Left kidney (tissue), 8 donors: ENCODE measurements around the gene AGAP4. TPM values are rescaled to one million over a fixed set of nuclear protein-coding genes. Genes with fewer than 3 reads are reported as not detected.
"Not testable (repeated sequence)": the region's sequence is repeated elsewhere in the genome, so short reads cannot be mapped to it uniquely, and the experiment has no call there.

Source experiments
- DNase-seq: peaks from one replicate; pipeline ENCODE4 v3.0.0-alpha.2; 2013
- long read RNA-seq, 8 donors: transcript quantifications; one replicate each; lab custom pipeline, GENCODE V29; 2026
- polyA plus RNA-seq: library from polyadenylated mRNA; unstranded; fragments of 120-200 nt; gene quantifications from one replicate; pipeline ENCODE4 v1.2.1, GENCODE V29; 2013; ENCODE audit not compliant: insufficient read length

AGAP4 gene
- 55.4 TPM for polyA plus RNA-seq
- long read RNA-seq, donor 1, partial matches to known transcripts = 0 of 1 reads
- long read RNA-seq, donor 1, other reads (novel, unspliced or antisense) = 0 of 1 reads
- long read RNA-seq, donor 2, partial matches to known transcripts = 0 of 1 reads
- long read RNA-seq, donor 2, other reads (novel, unspliced or antisense) = 0 of 1 reads
- long read RNA-seq, donor 3, partial matches to known transcripts = 0 of 1 reads
- long read RNA-seq, donor 3, other reads (novel, unspliced or antisense) = 0 of 1 reads
- long read RNA-seq, donor 4 = 0 reads
- long read RNA-seq, donor 5 = 0 reads
- long read RNA-seq, donor 6 = 0 reads
- long read RNA-seq, donor 7 = 0 reads
- long read RNA-seq, donor 8 = 0 reads

DNA sequence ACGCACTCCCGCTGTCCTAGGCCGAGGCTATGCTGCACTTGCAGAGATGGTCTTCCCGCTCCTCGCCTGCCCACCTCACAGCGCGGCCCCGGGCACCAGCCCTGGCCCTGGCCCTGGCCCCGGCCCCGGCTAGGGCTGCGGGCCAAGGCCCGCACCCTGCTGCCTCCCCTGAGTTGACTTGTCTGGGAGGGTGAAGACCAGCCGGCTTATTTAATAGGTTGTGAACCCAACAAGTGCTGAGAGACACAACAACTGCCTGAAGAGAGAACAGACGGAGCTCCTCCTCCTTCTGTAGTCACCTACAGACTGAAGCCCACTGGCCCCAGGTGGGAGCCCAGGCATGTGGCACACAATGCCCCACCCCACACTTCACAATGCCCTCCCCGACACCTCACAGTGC is at the start of gene AGAP4:
AGAP4 (minus strand) TSS at position 101 of the 400 bp plus-strand sequence. CDS start 153 bp downstream, outside the sequence.
- DNase-seq = not testable (repeated sequence)

DNA sequence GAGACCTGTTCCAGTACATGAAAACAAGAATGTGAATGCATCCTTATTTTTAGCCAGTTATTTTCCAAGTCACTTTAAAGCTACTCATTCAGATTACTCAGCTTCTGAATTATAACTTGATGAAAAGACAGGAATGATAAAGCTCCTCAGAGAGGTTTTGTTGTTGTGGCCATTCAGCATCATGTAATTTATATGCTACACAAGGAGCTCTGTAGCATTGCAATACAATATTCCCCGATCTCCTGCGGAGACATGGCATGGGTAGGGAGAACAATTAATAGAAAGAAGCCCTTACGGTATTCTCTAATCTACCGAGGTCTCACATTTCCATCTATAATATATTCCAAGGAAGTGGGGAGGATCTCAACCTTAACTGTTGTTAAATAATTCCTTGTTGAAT is 43.4 kb upstream of the AGAP4 start:
- not testable (repeated sequence) for DNase-seq

DNA sequence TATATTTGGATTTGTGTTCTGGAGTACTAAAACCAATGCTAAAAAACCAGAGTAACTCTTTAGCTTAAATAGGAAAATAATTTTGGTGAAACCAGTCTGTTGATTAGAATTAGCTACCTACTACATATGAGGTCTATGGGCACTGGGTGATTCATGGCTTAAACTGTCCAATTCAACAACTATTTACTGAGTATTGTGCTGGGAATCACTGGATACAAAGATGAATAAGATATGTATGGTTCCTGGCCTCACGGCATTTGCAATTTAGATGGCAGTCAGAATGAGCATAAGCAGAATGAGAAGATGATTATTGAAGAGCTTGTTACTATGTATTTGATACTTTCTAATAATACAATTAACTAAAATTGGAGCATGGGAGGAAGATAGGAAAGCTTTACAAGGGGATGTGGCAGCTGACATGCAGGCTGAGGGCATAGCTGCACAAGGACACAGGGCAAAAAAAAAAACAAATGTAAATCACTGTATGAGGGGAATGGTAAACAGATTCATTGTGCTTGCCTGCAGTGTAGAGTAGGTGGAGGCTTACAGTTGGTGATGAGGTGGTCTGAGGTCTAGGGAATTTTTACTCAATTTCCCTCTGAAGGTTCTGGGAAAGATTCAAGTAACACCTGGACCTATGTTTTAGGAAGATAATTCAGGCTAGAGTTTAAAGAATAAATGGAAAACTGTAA is 42.4 kb upstream of the AGAP4 start:
- not testable (repeated sequence) for DNase-seq

DNA sequence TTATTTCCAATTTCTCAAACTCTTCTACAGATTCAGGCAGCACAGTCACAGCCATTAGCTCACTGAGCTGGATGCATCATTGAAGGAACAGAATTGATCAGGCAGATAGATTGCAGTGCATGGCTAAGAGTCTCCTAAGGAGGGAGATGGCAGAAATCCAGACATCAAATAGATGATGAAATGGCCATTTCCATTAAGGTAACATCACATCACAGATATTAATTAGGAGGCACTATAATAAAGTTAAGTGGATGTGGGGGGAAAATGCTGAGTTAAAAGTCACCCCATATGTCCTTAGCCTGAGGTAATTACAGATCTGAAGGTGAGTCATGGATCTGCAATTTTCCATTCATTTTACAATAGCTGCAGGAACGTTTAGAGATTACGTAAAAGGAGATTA is 35.6 kb upstream of the AGAP4 start:
- not testable (repeated sequence) for DNase-seq

DNA sequence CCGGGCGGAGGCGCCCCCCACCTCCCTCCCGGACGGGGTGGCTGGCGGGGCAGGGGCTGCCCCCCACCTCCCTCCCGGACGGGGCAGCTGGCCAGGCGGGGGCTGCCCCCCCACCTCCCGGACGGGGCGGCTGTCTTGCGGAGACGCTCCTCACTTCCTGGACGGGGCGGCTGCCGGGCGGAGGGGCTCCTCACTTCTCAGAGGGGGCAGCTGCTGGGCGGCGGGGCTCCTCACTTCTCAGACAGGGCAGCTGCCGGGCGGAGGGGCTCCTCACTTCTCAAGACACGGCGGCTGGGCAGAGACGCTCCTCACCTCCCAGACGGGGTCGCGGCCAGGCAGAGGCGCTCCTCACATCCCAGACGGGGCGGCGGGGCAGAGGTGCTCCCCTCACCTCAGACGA is 18.1 kb upstream of the AGAP4 start:
- DNase-seq = not testable (repeated sequence)

DNA sequence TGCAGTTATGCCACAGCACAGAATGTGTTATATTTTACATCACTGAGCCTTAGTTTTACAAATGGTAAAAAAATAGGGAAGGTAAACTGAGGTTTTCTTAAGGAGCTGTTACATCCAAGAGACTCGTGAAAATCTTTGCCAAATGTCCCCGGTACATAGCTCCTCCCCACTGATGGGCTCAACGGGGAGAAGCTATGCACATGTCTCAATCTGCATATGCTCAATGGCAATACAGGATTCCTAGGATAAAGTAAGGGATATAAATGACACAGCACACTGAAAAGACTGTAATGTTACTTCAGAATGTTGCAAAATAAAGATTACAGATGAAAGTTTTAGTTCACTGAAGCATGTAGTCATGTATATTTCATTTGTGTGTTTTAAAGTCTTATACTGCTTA is 17.0 kb upstream of the AGAP4 start:
- DNase-seq = not testable (repeated sequence)

DNA sequence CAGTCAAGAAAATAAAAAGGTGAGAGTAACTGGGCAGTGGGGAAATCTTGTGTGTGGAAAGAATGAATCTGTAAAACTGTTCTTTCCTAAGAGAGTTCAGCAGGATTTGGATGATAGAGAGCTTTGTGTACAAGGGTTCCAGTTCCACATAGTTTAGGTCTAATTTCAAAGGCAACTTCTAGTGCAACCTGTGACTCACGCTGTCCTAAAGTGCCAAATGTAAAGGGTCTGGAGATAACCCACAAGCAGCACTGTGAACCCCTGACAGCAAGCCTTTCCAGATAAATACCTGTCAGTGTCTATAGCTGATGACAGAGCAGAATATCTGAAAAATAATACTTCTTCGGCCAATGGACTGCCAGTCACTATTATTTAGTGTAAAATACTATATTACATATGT is 16.3 kb upstream of the AGAP4 start:
- DNase-seq = not testable (repeated sequence)

DNA sequence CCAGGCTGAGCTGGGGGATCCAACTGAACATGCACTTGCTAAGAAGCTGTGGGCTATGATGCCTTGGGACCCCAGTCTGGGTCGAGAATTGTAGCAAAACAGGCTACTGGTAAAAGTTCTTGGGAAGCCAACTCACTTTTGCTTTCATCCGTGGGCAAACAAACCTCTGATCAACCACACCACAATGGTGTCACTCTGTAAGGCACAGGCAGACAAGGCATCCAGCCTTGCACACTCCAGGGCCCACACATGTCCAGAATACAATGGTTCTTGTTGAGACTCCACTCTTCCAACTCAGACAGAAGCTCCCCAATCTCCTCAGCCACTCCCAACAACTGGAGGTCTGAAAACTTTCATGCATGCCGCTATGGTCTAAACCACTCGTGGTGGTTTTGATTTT is 10.6 kb upstream of the AGAP4 start:
- not testable (repeated sequence) for DNase-seq

DNA sequence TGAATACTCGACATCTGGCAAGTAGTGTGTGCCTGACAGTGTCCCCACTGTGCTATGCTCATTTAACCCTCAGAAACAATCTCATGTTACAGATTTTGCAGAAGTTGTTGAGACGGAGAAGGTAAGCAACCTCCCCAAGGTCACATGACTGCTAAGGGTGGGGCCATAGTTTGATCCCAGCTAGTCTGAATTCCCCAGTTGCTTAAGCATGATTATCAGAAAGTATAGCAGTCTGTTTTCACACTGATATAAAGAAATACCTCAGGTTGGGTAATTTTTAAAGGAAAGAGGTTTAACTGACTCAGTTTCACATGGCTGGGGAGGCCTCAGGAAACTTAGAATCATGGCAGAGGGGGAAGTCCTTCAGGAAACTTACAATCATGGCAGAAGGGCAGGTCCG is 1.2 kb upstream of the AGAP4 start:
- DNase-seq = not testable (repeated sequence)

DNA sequence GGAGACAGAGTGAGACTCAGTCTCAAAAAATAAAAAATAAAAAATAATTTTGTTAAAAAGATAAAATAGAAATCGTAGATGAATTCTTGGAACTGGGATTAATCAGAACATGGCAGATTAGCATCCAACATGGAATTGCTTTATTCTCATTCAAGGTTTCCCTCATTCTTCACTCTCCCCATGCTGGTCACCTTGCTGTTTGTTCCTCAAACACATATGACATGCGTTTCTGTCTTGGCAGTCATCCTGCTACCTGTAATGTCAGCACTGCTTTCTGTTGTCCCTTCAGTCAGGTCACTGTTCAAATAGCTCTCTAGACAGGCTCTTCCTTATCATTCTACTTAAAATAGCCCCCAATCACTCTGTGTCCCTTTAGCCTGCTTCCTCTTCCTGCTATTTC is 24.4 kb downstream of the AGAP4 start:
- DNase-seq = not testable (repeated sequence)

DNA sequence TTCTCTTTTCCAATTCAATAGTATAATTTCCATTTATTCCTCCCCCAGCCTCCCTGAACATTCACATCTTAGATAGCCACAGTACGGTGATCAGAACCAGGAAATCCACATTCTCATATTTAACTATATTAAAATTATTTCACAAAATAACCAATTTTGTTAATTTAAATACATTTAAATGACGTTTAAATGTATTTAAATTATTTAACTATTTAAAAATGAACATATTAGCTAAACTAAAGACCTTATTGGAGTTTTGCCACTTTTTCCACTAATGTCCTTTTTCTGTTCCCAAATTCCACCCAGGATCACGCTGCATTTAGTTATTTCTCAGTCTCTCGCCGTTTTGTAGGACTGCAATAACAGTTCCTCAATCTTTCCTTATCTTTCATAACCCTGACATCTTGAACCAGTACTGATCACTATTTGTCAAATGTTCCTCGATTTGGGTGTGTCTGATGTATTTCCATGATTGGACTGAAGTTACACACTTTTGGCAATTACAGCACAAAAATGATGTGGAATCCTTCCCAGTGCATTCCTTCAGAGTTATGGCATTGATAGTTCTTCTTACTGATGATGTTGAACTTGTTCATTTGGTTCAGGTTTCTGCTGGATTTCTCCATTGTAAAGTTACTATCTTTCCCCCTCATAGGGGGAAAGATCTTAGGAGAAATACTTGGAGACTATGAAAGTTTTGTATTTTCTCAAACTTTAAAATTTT is 27.0 kb downstream of the AGAP4 start:
- not testable (repeated sequence) for DNase-seq

DNA sequence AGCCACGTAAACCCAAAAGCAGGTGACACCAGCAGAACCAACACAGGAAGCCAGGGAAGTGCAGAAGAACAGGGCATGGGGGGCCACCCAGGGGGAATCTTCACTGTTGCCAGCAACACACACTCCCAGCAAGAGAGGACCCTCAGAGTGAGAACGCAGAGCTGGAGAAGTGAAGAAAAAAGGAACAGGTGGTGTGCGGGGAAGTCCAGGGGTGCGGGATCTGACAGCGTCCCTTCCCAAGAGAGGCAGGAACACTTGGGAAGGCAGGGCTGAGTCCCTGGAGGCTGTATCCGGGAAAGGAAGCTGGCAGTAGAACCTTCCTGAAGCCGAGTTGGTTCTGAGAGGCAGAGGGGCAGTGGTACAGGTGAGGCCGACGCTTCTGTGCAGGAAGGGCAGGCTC is 27.7 kb downstream of the AGAP4 start:
- no peak for DNase-seq

DNA sequence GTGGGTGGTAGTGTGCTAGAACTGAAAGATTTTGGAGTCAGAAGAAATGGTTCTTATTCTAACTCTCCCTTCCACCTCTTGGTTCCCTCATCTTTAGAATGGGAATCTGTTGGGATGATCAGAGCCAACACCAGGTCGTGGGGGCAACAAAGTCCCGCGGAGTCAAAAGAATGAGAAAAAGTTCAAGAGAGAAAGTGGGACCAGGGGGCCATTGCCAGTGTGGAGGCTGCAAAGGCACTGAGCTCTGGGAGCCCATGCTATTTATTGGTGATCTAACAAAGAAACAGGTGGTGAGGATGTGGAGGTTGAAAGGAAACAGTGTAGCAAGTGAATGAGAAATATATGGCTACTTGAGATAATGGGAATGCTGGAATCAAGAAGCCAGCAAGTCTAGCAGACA is 29.4 kb downstream of the AGAP4 start:
- no peak for DNase-seq

DNA sequence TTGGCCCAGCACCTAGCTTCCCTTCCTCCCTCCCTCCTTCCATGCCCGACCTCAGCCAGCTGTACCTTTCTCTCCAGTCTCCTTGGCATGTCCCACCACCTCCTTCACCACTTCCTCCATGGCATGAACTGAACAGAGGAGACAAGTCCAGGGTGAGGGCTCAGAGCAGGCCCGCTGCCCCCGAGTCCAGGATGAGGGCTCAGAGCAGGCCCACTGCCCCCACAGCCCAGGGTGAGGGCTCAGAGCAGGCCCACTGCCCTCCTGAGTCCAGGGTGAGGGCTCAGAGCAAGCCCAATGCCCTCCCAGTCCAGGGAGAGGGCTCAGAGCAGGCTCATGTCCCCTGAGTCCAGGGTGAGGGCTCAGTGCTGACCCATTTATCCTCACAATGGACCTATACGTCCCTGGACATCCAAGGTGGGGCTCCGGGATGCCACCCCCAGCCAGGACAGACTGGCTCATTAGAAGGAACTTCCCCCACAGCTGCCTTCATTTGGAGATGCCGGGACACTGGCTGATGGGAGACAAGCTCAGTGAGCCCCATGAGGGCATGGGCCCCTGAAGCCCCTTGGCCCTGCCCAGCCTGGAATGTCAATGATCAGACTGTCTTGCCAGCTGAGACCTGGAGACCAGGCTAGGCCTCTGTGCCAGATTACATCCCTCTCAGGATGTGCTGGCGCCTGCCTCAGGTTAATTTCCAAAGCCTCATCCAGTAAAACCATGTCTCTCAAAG is 30.0 kb downstream of the AGAP4 start:
- DNase-seq = no peak

DNA sequence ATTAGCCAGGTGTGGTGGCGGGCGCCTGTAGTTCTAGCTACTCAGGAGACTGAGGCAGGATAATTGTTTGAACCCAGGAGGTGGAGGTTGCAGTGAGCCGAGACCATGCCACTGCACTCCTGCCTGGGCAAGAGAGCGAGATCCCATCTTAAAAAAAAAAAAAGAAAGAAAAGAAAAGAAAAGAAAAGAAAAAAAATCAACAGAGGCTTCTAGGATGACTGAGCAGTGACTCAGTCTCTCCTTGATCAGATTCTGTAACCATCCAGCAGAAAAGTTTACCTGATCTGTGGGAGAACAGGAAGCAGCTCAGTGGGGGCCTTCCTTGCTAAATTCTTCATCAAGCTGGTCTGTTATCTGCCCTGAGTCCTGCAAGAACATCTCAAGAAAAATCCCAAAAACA is 33.2 kb downstream of the AGAP4 start:
- not testable (repeated sequence) for DNase-seq

DNA sequence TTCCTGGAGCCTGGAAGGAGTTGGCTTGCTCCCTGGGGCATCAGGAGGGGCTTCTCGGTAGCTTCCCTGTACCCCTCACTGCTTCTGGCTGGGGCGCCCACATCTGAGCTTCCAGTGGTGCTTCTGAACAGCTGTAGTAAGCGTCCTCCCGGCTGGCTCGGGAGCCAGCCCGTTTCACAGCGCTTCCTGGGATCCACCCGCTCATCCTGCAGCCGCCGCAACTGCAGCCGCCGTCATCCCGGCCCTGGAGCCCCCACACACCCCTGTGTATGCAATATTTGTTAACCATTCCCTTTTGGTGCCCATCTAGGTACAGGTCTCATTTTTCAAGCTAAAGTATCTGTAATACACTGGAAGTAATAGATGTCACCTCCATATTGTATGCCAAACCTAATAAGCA is 34.3 kb downstream of the AGAP4 start:
- DNase-seq = not testable (repeated sequence)

DNA sequence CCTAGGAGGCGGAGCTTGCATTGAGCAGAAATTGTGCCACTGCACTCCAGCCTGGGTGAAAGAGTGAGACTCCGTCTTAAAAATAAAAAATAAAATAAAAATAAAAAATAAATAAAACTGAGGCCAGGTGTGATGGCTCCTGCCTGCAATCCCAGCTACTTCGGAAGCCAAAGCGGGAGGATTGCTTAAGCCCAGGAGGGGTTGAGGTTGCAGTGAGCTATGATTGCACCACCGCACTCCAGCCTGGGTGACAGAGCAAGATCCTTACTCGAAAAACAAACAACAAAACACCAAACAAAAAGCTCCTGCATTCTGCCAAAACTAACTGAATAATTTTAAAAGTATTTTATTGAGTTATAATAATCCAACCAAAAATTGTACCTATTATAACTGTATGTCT is 36.2 kb downstream of the AGAP4 start:
- DNase-seq = no peak

DNA sequence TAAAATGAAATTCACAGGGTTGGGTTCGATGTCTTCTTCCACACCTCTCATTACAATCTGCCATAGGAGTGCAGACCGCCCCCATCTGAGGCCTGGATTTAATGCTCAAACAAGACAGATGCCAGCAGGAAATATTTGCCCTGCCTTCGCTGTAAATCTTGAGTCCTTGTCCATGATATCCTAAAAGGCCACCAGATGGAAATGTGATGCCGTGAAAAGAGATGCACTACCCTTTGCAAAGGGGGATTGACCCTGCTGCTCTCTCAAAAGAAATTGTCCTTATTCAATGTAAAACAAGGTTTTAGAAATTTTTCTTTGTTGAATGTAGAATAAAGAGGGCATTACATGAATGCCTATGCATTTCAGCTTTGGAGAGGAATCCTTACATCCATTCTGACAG is 37.5 kb downstream of the AGAP4 start:
- no peak for DNase-seq

DNA sequence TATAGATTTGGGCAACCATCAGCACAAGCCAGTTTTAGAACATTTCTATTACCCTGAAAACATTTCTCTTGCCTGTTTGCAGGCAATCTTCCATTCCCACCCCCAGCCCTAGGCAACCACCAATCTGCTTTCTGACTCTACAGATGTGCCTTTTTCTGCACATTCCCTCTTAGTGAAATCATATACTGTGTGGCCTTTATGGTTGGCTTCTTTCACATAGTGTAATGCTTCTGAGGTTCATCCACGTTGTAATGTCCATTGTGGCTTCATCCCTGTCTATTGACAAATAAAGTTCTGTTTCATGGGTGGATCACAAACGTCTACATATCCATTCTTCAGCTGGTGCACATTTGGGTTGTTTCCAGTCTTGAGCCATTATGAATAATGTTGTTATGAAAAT is 42.3 kb downstream of the AGAP4 start:
- not testable (repeated sequence) for DNase-seq

DNA sequence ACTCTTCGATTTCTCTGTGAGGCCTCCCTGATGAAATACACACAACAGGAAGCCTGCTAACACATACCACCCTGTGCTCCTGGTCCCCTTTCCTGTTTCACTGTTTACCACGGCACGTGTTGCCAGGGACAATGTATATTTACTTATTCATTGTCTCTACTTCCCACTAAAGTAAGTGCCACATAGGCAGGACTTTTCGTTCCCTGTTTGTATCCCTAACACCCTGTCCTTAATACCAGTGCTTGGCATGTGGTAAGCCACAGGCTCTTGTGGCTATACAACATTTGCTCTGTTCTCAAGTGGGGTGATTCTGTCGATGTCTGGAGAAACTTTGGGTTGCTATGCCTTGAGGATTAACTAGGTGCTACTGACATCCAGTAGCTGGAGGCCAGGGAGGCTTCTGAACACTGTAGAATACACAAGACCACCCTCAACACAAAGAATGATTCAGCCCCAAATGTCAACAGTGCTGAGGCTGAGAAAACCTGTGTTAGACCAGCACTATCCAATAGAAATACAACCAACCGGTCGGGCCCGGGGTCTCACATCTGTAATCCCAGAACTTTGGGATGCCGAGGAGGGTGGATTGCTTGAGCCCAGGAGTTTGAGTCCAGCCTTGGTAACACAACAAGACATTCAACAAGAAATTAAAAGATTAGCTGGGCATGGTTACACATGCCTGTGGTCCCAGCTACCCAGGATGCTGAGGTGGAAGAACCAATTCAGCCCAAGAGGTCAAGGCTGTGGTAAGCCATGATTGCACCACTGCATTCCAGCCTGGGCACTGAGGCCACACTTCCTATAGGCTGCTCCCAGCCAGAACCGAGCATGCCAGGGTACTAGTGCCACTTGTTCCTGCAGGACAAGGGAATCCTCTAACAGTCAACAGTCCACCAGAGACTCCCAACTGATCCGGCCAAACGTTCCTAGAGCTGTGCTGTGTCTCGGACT is 44.0 kb downstream of the AGAP4 start:
- not testable (repeated sequence) for DNase-seq

DNA sequence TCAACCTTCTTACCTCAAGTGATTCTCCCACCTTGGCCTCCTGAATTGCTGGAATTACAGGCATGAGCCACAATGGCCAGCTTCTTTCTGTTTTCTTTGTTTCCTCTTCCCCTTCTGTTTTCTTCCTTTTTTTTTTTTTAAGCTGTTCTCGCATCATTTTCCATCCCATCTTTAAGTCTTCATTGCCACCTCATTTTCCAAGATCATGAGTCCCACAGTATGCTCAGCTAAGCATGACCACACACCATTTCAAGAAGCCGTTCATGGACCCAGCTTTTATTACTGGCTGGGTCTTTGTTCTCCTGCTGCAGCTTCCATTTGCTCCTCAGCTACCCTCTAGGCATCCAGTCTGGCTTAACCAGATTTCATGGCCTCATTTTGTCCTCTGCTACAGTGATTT is 52.5 kb downstream of the AGAP4 start:
- DNase-seq = not testable (repeated sequence)
